ENCODE results near the gene TIGD3. TPM values are rescaled to one million over a fixed set of nuclear protein-coding genes. Genes with fewer than 3 reads are reported as not detected.

The TIGD3 gene
- total and polyA plus RNA-seq, 2 donors (not counting 3 experiments of a cell fraction or from before 2014, with no cell fraction given): 0.18 to 0.27 TPM

DNA sequence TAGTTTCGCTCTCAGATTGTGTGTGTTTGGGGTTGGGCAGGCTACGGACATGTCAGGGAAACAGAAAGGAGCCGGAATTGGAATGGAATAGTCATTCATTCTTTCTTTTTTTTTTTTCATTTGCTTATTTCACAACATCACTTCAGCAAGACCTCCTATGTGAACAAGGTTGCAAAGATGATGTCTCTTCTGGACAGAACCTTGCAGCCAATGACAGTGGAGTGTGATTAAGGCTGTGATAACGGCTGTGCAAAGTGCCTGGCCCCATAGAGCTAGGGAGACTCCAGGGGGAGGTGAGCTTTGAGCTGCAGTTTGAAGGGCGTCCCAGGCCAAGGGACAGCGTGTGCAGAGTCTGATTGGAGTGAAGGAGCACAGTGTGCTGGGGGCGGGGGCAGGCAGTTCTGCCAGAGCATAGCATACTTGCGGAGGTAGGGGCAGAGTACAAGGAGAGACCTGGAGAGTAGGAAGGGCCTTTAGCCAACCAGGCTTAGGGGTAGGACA lies 3.4 kb downstream of the TIGD3 start:
- H3K27ac ChIP-seq (ENCODE audit: insufficient read depth, low read depth, low read length): no peak overlapping the region
- no TSS peak for BruUV-seq (replicated peaks)
- dilution Hi-C loops (cut with MboI; ENCODE audit: extremely low pct_ligation_motif_present, low sequenced_read_pairs) (no loop called here), intact Hi-C loops (cut with micrococcal nuclease) (no loop called here)
- no peak overlapping the region for H3K4me3 ChIP-seq (replicated peaks in 1 of 3; ENCODE audit: insufficient read depth in 1 of 3, low read depth in 1 of 3, low read length in 3 of 3)
- peaks cover 5 to 6% of the 10 kb centered on the region in 2 experiments for H3K27me3 ChIP-seq (ENCODE audit: control insufficient read depth in 2 of 2, insufficient read depth in 2 of 2, low read length in 2 of 2)
- H3K4me2 ChIP-seq (ENCODE audit: insufficient read depth, low read length): no peak overlapping the region
- H4K20me1 ChIP-seq (replicated peaks; ENCODE audit: control insufficient read depth, extremely low read depth, insufficient read depth, low read length): no peaks in the 10 kb centered on the region
- ChIA-PET POLR2A (interaction anchor here (0.5 kb wide), 1 partner anchor 150 kb away, joined by 3 read pairs; no protein-coding TSS in a partner anchor), CTCF (interaction anchor here (1.8 kb wide), 1 partner anchor 9 kb away, joined by 4 read pairs; no protein-coding TSS in a partner anchor)
- no peak overlapping the region for H3K9ac ChIP-seq (replicated peaks; ENCODE audit: extremely low read depth, insufficient read depth, low read length)
- H3K9me3 ChIP-seq (replicated peaks; ENCODE audit: control insufficient read depth, insufficient read depth, low read length): no peaks in the 10 kb centered on the region
- TF ChIP-seq FOS (IDR thresholded peaks at IDR 0.05; ENCODE audit: borderline replicate concordance, insufficient read depth, low read length) (no peak), POLR2A (IDR thresholded peaks at IDR 0.05; ENCODE audit: low read depth, low read length) (no peak), POLR2AphosphoS5 (IDR thresholded peaks at IDR 0.05; ENCODE audit: insufficient read depth, low read depth, low read length) (no peak), GATA2 (IDR thresholded peaks at IDR 0.05; ENCODE audit: insufficient read depth, insufficient read length, low read depth, low read length) (no peak), EZH2 (IDR thresholded peaks at IDR 0.05; ENCODE audit: borderline replicate concordance, low read depth, low read length, severe bottlenecking) (no peak), JUN (IDR thresholded peaks at IDR 0.05; ENCODE audit: borderline replicate concordance, insufficient read depth, insufficient read length, low read depth) (no peak), MYC (IDR thresholded peaks at IDR 0.05; ENCODE audit: low read depth, low read length) (no peak)
- TF ChIP-seq, protein P1, sequence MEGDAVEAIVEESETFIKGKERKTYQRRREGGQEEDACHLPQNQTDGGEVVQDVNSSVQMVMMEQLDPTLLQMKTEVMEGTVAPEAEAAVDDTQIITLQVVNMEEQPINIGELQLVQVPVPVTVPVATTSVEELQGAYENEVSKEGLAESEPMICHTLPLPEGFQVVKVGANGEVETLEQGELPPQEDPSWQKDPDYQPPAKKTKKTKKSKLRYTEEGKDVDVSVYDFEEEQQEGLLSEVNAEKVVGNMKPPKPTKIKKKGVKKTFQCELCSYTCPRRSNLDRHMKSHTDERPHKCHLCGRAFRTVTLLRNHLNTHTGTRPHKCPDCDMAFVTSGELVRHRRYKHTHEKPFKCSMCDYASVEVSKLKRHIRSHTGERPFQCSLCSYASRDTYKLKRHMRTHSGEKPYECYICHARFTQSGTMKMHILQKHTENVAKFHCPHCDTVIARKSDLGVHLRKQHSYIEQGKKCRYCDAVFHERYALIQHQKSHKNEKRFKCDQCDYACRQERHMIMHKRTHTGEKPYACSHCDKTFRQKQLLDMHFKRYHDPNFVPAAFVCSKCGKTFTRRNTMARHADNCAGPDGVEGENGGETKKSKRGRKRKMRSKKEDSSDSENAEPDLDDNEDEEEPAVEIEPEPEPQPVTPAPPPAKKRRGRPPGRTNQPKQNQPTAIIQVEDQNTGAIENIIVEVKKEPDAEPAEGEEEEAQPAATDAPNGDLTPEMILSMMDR (IDR thresholded peaks at IDR 0.05; ENCODE audit: extremely low read depth in 1 of 2, insufficient read depth in 1 of 2, low read depth in 1 of 2, low read length in 2 of 2): no peak
- TF ChIP-seq, protein P2, sequence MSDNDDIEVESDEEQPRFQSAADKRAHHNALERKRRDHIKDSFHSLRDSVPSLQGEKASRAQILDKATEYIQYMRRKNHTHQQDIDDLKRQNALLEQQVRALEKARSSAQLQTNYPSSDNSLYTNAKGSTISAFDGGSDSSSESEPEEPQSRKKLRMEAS (IDR thresholded peaks at IDR 0.05; ENCODE audit: insufficient read depth, insufficient read length): no peak
- no peaks in the 10 kb centered on the region for H3K36me3 ChIP-seq (ENCODE audit: control insufficient read depth in 2 of 2, extremely low read depth in 1 of 2, insufficient read depth in 2 of 2, low read length in 2 of 2)
- H3K9me1 ChIP-seq (replicated peaks; ENCODE audit: control insufficient read depth, extremely low read depth, insufficient read depth, low read length): no peaks in the 10 kb centered on the region
- DNase-seq (ENCODE audit: low read depth, low spot score): no peak
- peaks cover 14% of the 10 kb centered on the region for H3K4me1 ChIP-seq (ENCODE audit: control insufficient read depth, extremely low read depth, insufficient read depth, low read length)
- FAIRE-seq: no peak
- no peaks in the 10 kb centered on the region for H3K79me2 ChIP-seq (ENCODE audit: control insufficient read depth, insufficient read depth, low read length)
- H2AFZ ChIP-seq (ENCODE audit: low read depth, low read length): no peak overlapping the region

All from endothelial cell of umbilical vein (primary cell).